Measurements from ENCODE around the gene ATF4.

ATF4 gene

GRCh38 chr22:39520226-39521105 lies at the start of gene ATF4:
Gene ATF4 (plus strand): TSS chr22:39520562. CDS start chr22:39521446, 884 bp downstream.
- Histone ChIP-seq H3F3A (ENCODE audit: control insufficient read depth, insufficient read depth) (peaks cover 71% of the 10 kb centered on the region), H3K4me2 (ENCODE audit: low read length) (peak within 1 kb of the TSS; percentile 98), H3K4me1 (ENCODE audit: control insufficient read depth, low read length) (peaks cover 61% of the 10 kb centered on the region), H4K20me1 (ENCODE audit: control insufficient read depth, insufficient read depth, low read depth, low read length) (peaks cover 16% of the 10 kb centered on the region), H3K9me2 (replicated peaks; ENCODE audit: control insufficient read depth, low read length) (no peaks in the 10 kb centered on the region), H3K4me3 (ENCODE audit: low read length) (peak within 1 kb of the TSS; percentile 86), H3K27me3 (ENCODE audit: control insufficient read depth, low read length) (no peaks in the 10 kb centered on the region), H3K79me2 (ENCODE audit: control insufficient read depth, low read length) (peaks cover 85% of the 10 kb centered on the region), H3K9me3 (ENCODE audit: control insufficient read depth, insufficient read depth, low read length) (no peaks in the 10 kb centered on the region), H3K27ac (ENCODE audit: low read depth, low read length) (peak within 1 kb of the TSS; percentile 88), H3K36me3 (ENCODE audit: control insufficient read depth, low read length) (peaks cover 93% of the 10 kb centered on the region)
- TF ChIP-seq EZH2phosphoT487 (IDR thresholded peaks at IDR 0.05; ENCODE audit: borderline replicate concordance, low read length) = no peak
- TF ChIP-seq CTCF (IDR thresholded peaks at IDR 0.05; ENCODE audit: low read depth, low read length, poor library complexity, severe bottlenecking) = no peak

GRCh38 chr22:39471381-39472141 lies 48.8 kb upstream of the ATF4 start:
- H4K20me1 ChIP-seq (ENCODE audit: control insufficient read depth, insufficient read depth, low read depth, low read length) = peaks cover 3% of the 10 kb centered on the region; the same call in 1 of the 2 replicates
- no peak for TF ChIP-seq CTCF (IDR thresholded peaks at IDR 0.05; ENCODE audit: low read depth, low read length, poor library complexity, severe bottlenecking)
- no peaks in the 10 kb centered on the region for H3K9me2 ChIP-seq (replicated peaks; ENCODE audit: control insufficient read depth, low read length)
- H3K36me3 ChIP-seq (ENCODE audit: control insufficient read depth, low read length) = peaks cover 29% of the 10 kb centered on the region
- H3K27ac ChIP-seq (ENCODE audit: low read depth, low read length) = peak overlapping the region; percentile 97
- H3K79me2 ChIP-seq (ENCODE audit: control insufficient read depth, low read length) = peaks cover 95% of the 10 kb centered on the region
- H3K9me3 ChIP-seq (ENCODE audit: control insufficient read depth, insufficient read depth, low read length) = no peaks in the 10 kb centered on the region
- H3K4me3 ChIP-seq (ENCODE audit: low read length) = peak overlapping the region; percentile 64
- peak overlapping the region; percentile 82 for H3K4me2 ChIP-seq (ENCODE audit: low read length)
- H3K27me3 ChIP-seq (ENCODE audit: control insufficient read depth, low read length) = no peaks in the 10 kb centered on the region
- H3F3A ChIP-seq (ENCODE audit: control insufficient read depth, insufficient read depth) = peaks cover 19% of the 10 kb centered on the region
- H3K4me1 ChIP-seq (ENCODE audit: control insufficient read depth, low read length) = peaks cover 81% of the 10 kb centered on the region

GRCh38 chr22:39472570-39473556 lies 47.5 kb upstream of the ATF4 start:
- TF ChIP-seq EZH2phosphoT487 (IDR thresholded peaks at IDR 0.05; ENCODE audit: borderline replicate concordance, low read length) (no peak), CTCF (IDR thresholded peaks at IDR 0.05; ENCODE audit: low read depth, low read length, poor library complexity, severe bottlenecking) (no peak)
- Histone ChIP-seq H3K4me3 (ENCODE audit: low read length) (peak overlapping the region; percentile 64), H3K4me1 (ENCODE audit: control insufficient read depth, low read length) (peaks cover 68% of the 10 kb centered on the region), H3K27me3 (ENCODE audit: control insufficient read depth, low read length) (no peaks in the 10 kb centered on the region), H3K79me2 (ENCODE audit: control insufficient read depth, low read length) (peaks cover 95% of the 10 kb centered on the region), H3K27ac (ENCODE audit: low read depth, low read length) (peak overlapping the region; percentile 97), H4K20me1 (ENCODE audit: control insufficient read depth, insufficient read depth, low read depth, low read length) (peaks cover 3% of the 10 kb centered on the region; the same call in 1 of the 2 replicates), H3K4me2 (ENCODE audit: low read length) (peak overlapping the region; percentile 82), H3K36me3 (ENCODE audit: control insufficient read depth, low read length) (peaks cover 34% of the 10 kb centered on the region), H3K9me3 (ENCODE audit: control insufficient read depth, insufficient read depth, low read length) (no peaks in the 10 kb centered on the region), H3F3A (ENCODE audit: control insufficient read depth, insufficient read depth) (peaks cover 13% of the 10 kb centered on the region), H3K9me2 (replicated peaks; ENCODE audit: control insufficient read depth, low read length) (no peaks in the 10 kb centered on the region)

All from DOHH2 (cell line).